ENCODE results near the gene CFH.

- TF ChIP-seq POLR2A (IDR thresholded peaks at IDR 0.05; ENCODE audit: low read depth, low read length) = no peak
- TF ChIP-seq POLR2AphosphoS5 (IDR thresholded peaks at IDR 0.05; ENCODE audit: low read depth, low read length) = no peak
These were observed 121.9 kb downstream of the CFH start for GRCh38 chr1:196773713-196774112.

Measured in GM12892 (cell line).